ENCODE results near the gene MYO18A.

The MYO18A gene

GRCh38 chr17:29123111-29123510 is 57.1 kb downstream of the MYO18A start:
- Histone ChIP-seq H3K9ac (ENCODE audit: low read length) (no peak overlapping the region), H3K79me2 (ENCODE audit: low read length) (peaks cover 49% of the 10 kb centered on the region), H2AFZ (ENCODE audit: low read length) (no peak overlapping the region), H3K4me2 (ENCODE audit: low read depth, low read length) (no peak overlapping the region), H3K27me3 (replicated peaks; ENCODE audit: insufficient read depth, low read length) (no peaks in the 10 kb centered on the region), H3K9me2 (replicated peaks; ENCODE audit: insufficient read depth, low read length) (no peaks in the 10 kb centered on the region), H3K27ac (ENCODE audit: low read length) (no peak overlapping the region), H4K20me1 (ENCODE audit: insufficient read depth, low read length) (no peaks in the 10 kb centered on the region; the same call in none of the 2 replicates), H3K4me1 (ENCODE audit: low read length) (no peaks in the 10 kb centered on the region), H3K36me3 (replicated peaks; ENCODE audit: insufficient read depth, low read length) (no peaks in the 10 kb centered on the region), H3K4me3 (ENCODE audit: low read length) (no peak overlapping the region), H3F3A (ENCODE audit: insufficient read depth, low read length) (no peaks in the 10 kb centered on the region; the same call in 1 of the 2 replicates), H3K9me3 (replicated peaks; ENCODE audit: insufficient read depth, low read length) (no peaks in the 10 kb centered on the region)
- no peak for DNase-seq
- TF ChIP-seq, protein P1, sequence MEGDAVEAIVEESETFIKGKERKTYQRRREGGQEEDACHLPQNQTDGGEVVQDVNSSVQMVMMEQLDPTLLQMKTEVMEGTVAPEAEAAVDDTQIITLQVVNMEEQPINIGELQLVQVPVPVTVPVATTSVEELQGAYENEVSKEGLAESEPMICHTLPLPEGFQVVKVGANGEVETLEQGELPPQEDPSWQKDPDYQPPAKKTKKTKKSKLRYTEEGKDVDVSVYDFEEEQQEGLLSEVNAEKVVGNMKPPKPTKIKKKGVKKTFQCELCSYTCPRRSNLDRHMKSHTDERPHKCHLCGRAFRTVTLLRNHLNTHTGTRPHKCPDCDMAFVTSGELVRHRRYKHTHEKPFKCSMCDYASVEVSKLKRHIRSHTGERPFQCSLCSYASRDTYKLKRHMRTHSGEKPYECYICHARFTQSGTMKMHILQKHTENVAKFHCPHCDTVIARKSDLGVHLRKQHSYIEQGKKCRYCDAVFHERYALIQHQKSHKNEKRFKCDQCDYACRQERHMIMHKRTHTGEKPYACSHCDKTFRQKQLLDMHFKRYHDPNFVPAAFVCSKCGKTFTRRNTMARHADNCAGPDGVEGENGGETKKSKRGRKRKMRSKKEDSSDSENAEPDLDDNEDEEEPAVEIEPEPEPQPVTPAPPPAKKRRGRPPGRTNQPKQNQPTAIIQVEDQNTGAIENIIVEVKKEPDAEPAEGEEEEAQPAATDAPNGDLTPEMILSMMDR (IDR thresholded peaks at IDR 0.05; ENCODE audit: low read length), result no peak
- TF ChIP-seq EZH2 (optimal IDR thresholded peaks at IDR 0.05; ENCODE audit: low read depth, low read length) (no peak), EZH2phosphoT487 (IDR thresholded peaks at IDR 0.05; ENCODE audit: low read length) (no peak)

DNA sequence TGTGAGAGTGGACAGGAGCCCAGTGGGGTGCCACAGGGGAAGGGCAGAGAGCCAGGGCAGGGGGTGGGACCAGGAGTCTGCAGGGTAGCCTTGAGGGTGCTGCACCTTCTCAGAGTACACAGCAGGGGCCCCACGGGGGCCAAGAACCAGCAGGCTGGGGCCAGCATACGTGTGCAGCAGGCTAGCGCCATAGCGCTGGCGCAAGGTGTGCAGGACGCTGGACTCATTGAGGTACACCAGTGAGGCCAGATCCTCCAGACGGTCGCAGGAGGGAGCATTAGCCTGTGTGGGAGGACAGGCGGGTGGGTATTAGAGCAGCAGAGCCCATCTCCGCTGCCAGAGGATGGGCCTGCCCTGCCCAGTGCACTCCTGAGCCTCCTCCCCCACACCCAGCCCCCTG is 58.8 kb downstream of the MYO18A start:
- Histone ChIP-seq H3K4me3 (ENCODE audit: low read length) (no peak overlapping the region), H3K27me3 (replicated peaks; ENCODE audit: insufficient read depth, low read length) (no peaks in the 10 kb centered on the region), H3K79me2 (ENCODE audit: low read length) (peaks cover 36% of the 10 kb centered on the region), H3K4me1 (ENCODE audit: low read length) (no peaks in the 10 kb centered on the region), H3K9ac (ENCODE audit: low read length) (no peak overlapping the region), H3F3A (ENCODE audit: insufficient read depth, low read length) (no peaks in the 10 kb centered on the region; the same call in 1 of the 2 replicates), H3K36me3 (replicated peaks; ENCODE audit: insufficient read depth, low read length) (no peaks in the 10 kb centered on the region), H3K9me2 (replicated peaks; ENCODE audit: insufficient read depth, low read length) (no peaks in the 10 kb centered on the region), H4K20me1 (ENCODE audit: insufficient read depth, low read length) (no peaks in the 10 kb centered on the region; the same call in none of the 2 replicates), H2AFZ (ENCODE audit: low read length) (no peak overlapping the region), H3K4me2 (ENCODE audit: low read depth, low read length) (no peak overlapping the region), H3K9me3 (replicated peaks; ENCODE audit: insufficient read depth, low read length) (no peaks in the 10 kb centered on the region), H3K27ac (ENCODE audit: low read length) (no peak overlapping the region)
- no peak for DNase-seq
- TF ChIP-seq, protein P1 (IDR thresholded peaks at IDR 0.05; ENCODE audit: low read length), result no peak
- TF ChIP-seq EZH2phosphoT487 (IDR thresholded peaks at IDR 0.05; ENCODE audit: low read length) (no peak), EZH2 (optimal IDR thresholded peaks at IDR 0.05; ENCODE audit: low read depth, low read length) (no peak)

DNA sequence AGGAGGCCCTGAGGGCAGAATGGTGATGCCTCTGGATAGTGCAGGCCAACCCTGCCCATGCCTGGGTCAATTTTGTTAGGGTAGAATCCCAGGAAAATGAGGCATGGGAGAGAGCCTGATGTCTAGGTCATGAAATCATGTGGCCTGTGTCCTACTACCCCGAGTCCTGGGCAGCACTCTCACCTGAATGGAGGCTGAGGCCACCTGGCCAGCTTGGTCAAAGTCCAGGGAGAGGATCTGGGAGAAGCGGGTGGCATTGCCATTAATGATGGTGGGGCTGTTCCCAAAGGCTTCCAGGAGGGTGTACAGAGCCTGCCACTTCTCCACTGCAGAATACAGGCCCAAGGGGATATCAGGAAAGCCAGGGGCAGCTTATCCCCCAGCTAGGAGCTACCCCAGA is 59.8 kb downstream of the MYO18A start:
- no peak overlapping the region for H3K4me3 ChIP-seq (ENCODE audit: low read length)
- DNase-seq, result no peak
- H3K9me2 ChIP-seq (replicated peaks; ENCODE audit: insufficient read depth, low read length), result no peaks in the 10 kb centered on the region
- H3K27me3 ChIP-seq (replicated peaks; ENCODE audit: insufficient read depth, low read length), result no peaks in the 10 kb centered on the region
- no peak overlapping the region for H3K9ac ChIP-seq (ENCODE audit: low read length)
- H3K9me3 ChIP-seq (replicated peaks; ENCODE audit: insufficient read depth, low read length), result no peaks in the 10 kb centered on the region
- no peak overlapping the region for H3K4me2 ChIP-seq (ENCODE audit: low read depth, low read length)
- no peak for TF ChIP-seq EZH2 (optimal IDR thresholded peaks at IDR 0.05; ENCODE audit: low read depth, low read length)
- TF ChIP-seq EZH2phosphoT487 (IDR thresholded peaks at IDR 0.05; ENCODE audit: low read length), result no peak
- TF ChIP-seq, protein P1 (IDR thresholded peaks at IDR 0.05; ENCODE audit: low read length), result no peak
- no peaks in the 10 kb centered on the region for H3K4me1 ChIP-seq (ENCODE audit: low read length)
- H3K79me2 ChIP-seq (ENCODE audit: low read length), result peaks cover 28% of the 10 kb centered on the region
- H3K27ac ChIP-seq (ENCODE audit: low read length), result no peak overlapping the region
- no peaks in the 10 kb centered on the region; the same call in 1 of the 2 replicates for H4K20me1 ChIP-seq (ENCODE audit: insufficient read depth, low read length)
- H3K36me3 ChIP-seq (replicated peaks; ENCODE audit: insufficient read depth, low read length), result no peaks in the 10 kb centered on the region
- H2AFZ ChIP-seq (ENCODE audit: low read length), result no peak overlapping the region
- no peaks in the 10 kb centered on the region; the same call in 1 of the 2 replicates for H3F3A ChIP-seq (ENCODE audit: insufficient read depth, low read length)
